Endothelial cell of umbilical vein (primary cell): ENCODE data around the gene CCDC97. TPM values are rescaled to one million over a fixed set of nuclear protein-coding genes. Genes with fewer than 3 reads are reported as not detected.

ENCODE experiments used
- BruUV-seq: library from RNA; stranded (reverse); fragments of 400-500 nt; replicated peaks from 2 replicates; lab custom pipeline; 2021; lab: Mats Ljungman, UMichigan
- CTCF ChIA-PET: fragments of 300-600, 350-600 bp; sonication (Branson Sonifier 250); formaldehyde crosslinking; loops from one replicate; lab custom pipeline; 2021; ENCODE audit warnings: antibody characterized with exemption, inconsistent platforms; lab: Charles Lee
- POLR2A ChIA-PET: fragments of 300-600, 350-600 bp; sonication (Branson Sonifier 250); formaldehyde crosslinking; loops from one replicate; lab custom pipeline; 2021; ENCODE audit warnings: antibody characterized with exemption, inconsistent platforms; lab: Charles Lee
- DNase-seq: peaks from one replicate; pipeline ENCODE4 v3.0.0-alpha.2; 2011; ENCODE audit warnings: low read depth, low spot score
- FAIRE-seq: peaks from 2 replicates; lab custom pipeline; 2011; peaks lifted over from hg19 to GRCh38; lab: Jason Lieb, UNC
- H2AFZ ChIP-seq: 2 replicates; pipeline ENCODE4 v1.6.0; 2012; ENCODE audit warnings: low read depth, low read length, control low read depth, inconsistent platforms
- H3K27ac ChIP-seq: 2 replicates; pipeline ENCODE4 v1.5.1; 2011; ENCODE audit warnings: low read depth, mild to moderate bottlenecking, control low read depth, low read length, moderate library complexity; ENCODE audit not compliant: insufficient read depth
- H3K27me3 ChIP-seq, 2 experiments: 2 replicates each; pipeline versions ENCODE4 v1.6.0 to v1.6.1; 2011; ENCODE audit warnings: low read length in 2 of 2, mixed read lengths in 1 of 2; ENCODE audit not compliant: control insufficient read depth in 2 of 2, insufficient read depth in 2 of 2
- H3K36me3 ChIP-seq, 2 experiments: 2 replicates in 1 of 2; 3 replicates in 1 of 2; pipeline ENCODE4 v1.5.1; 2011; ENCODE audit warnings: low read length in 2 of 2, mild to moderate bottlenecking in 1 of 2, moderate library complexity in 1 of 2; ENCODE audit not compliant: control insufficient read depth in 2 of 2, insufficient read depth in 2 of 2; ENCODE audit errors: extremely low read depth in 1 of 2
- H3K4me1 ChIP-seq: 3 replicates; pipeline ENCODE4 v1.5.1; 2011; ENCODE audit warnings: mild to moderate bottlenecking, low read length; ENCODE audit not compliant: control insufficient read depth, insufficient read depth; ENCODE audit errors: extremely low read depth
- H3K4me2 ChIP-seq: 2 replicates; pipeline ENCODE4 v1.6.1; 2011; ENCODE audit warnings: low read length, control low read depth, mixed read lengths; ENCODE audit not compliant: insufficient read depth
- H3K4me3 ChIP-seq, 3 experiments: fragments of 200-600 bp in 1 of 3; sonication (generic), shearing (Covaris generic) in 1 of 3; replicated peaks in 1 of 3; 2 replicates each; pipeline ENCODE4 v1.5.1; 2011 to 2016; ENCODE audit warnings: control low read depth in 3 of 3, low read length in 3 of 3, mild to moderate bottlenecking in 2 of 3, inconsistent platforms in 1 of 3, low read depth in 1 of 3, moderate library complexity in 1 of 3; ENCODE audit not compliant: insufficient read depth in 1 of 3
- H3K79me2 ChIP-seq: 2 replicates; pipeline ENCODE4 v1.6.0; 2012; ENCODE audit warnings: low read length, inconsistent platforms; ENCODE audit not compliant: control insufficient read depth, insufficient read depth
- H3K9ac ChIP-seq: replicated peaks from 2 replicates; pipeline ENCODE3; 2011; ENCODE audit warnings: low read length, control low read depth; ENCODE audit not compliant: insufficient read depth; ENCODE audit errors: extremely low read depth
- H3K9me1 ChIP-seq: replicated peaks from 3 replicates; pipeline ENCODE4 v1.6.0; 2011; ENCODE audit warnings: mild to moderate bottlenecking, low read length; ENCODE audit not compliant: control insufficient read depth, insufficient read depth; ENCODE audit errors: extremely low read depth
- H3K9me3 ChIP-seq: replicated peaks from 2 replicates; pipeline ENCODE4 v1.5.1; 2012; ENCODE audit warnings: low read length, inconsistent platforms; ENCODE audit not compliant: control insufficient read depth, insufficient read depth
- H4K20me1 ChIP-seq: replicated peaks from 2 replicates; pipeline ENCODE3; 2011; ENCODE audit warnings: mild to moderate bottlenecking, low read length; ENCODE audit not compliant: control insufficient read depth, insufficient read depth; ENCODE audit errors: extremely low read depth
- CTCF ChIP-seq, 2 donors: IDR thresholded peaks; 1 replicate in 1 of 2; 2 replicates in 1 of 2; pipeline ENCODE4 v1.5.1; 2011; ENCODE audit warnings: low read length in 2 of 2, mild to moderate bottlenecking in 2 of 2, moderate library complexity in 2 of 2, control low read depth in 1 of 2, inconsistent platforms in 1 of 2, low read depth in 1 of 2; ENCODE audit not compliant: insufficient read depth in 1 of 2; ENCODE audit errors: extremely low read depth in 1 of 2
- EZH2 ChIP-seq: IDR thresholded peaks from 2 replicates; pipeline ENCODE4 v1.6.1; 2012; ENCODE audit warnings: borderline replicate concordance, low read depth, mild to moderate bottlenecking, moderate library complexity, low read length, inconsistent platforms; ENCODE audit not compliant: severe bottlenecking
- GATA2 ChIP-seq: IDR thresholded peaks from 2 replicates; pipeline ENCODE4 v1.7.0; 2011; ENCODE audit warnings: low read depth, mild to moderate bottlenecking, moderate library complexity, mixed read lengths, low read length; ENCODE audit not compliant: insufficient read length, insufficient read depth
- POLR2A ChIP-seq: IDR thresholded peaks from 2 replicates; pipeline ENCODE4 v1.6.1; 2012; ENCODE audit warnings: low read depth, mild to moderate bottlenecking, control low read depth, low read length
- POLR2AphosphoS5 ChIP-seq: IDR thresholded peaks from 2 replicates; pipeline ENCODE4 v1.6.1; 2012; ENCODE audit warnings: low read depth, mild to moderate bottlenecking, control low read depth, low read length, moderate library complexity; ENCODE audit not compliant: insufficient read depth
- dilution Hi-C: fragments of 300-500 bp; cut with MboI; formaldehyde crosslinking; loops from one replicate; pipeline ENCODE4 v1.15.0; 2019; ENCODE audit warnings: low sequenced_read_pairs; ENCODE audit not compliant: extremely low pct_ligation_motif_present
- intact Hi-C: fragments of 100-400 bp; cut with micrococcal nuclease; formaldehyde crosslinking; loops from one replicate; pipeline ENCODE4 v1.10.0; 2022
- polyA plus RNA-seq, 4 experiments: library from polyadenylated mRNA; depleted of rRNA in 3 of 4; stranded (reverse) in 3 of 4; unstranded in 1 of 4; fragments of >200 nt; gene quantifications; 2 replicates each; pipeline versions ENCODE4 v1.2.1 to v1.2.3, GENCODE V29; 2011 to 2012; ENCODE audit warnings: missing spikeins in 1 of 4
- total RNA-seq: library from RNA; stranded (reverse); gene quantifications from 2 replicates; pipeline ENCODE4 v1.2.3, GENCODE V29; 2021
- TF ChIP-seq, protein P1 (sequence below): IDR thresholded peaks from 2 replicates; pipeline ENCODE4 v1.6.1; 2011; ENCODE audit not compliant: insufficient read depth, insufficient read length

The CCDC97 gene
- total and polyA plus RNA-seq, 2 donors (not counting 3 experiments of a cell fraction or from before 2014, with no cell fraction given), result 20.7 to 27.2 TPM

DNA sequence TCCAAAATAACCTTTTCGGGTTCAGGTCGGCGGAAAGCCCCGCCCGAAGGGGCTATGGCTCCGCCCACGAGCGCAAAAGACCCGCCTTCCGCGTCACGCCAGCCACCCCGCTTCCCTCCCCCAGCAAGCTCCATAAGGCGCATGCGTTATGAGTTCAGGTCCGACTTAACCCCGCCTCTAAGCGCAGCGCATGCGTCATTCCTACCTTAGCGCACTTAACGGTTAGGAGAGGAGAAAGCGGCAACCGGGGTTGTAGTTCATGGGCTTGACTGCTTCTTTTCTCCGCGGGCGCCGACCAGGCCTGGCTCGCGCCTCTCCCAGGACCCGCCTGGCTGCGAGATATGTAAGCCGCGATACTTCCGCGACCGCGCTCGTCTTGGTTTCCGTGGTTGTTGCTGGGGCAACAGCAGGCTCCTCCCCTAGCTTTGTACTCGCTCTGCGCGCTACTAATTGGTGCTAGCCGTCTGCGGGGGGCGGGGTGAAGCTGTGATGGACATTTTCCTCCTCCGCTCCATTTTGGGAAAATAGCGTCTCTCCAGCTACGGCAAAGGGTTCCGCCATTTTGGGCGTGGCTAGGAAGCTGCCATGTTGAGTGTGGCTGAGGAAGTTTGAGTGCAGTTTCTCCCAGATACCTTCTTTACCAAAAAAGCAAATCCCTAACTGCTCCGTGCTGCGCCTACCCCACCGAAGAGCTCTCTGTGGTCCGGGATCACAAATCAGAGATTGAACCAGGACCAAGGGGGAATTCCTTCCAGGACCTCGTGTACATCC is 54.0 kb downstream of the CCDC97 start, which contains the start of gene B9D2:
Gene B9D2, minus strand, starts transcription at position 397 of the 771 bp plus-strand sequence. CDS start 630 bp downstream, outside the sequence.
- H3K4me1 ChIP-seq, result peaks cover 20% of the 10 kb centered on the region
- peak; percentile 74 for TF ChIP-seq POLR2AphosphoS5
- TF ChIP-seq EZH2, result no peak
- TF ChIP-seq GATA2, result no peak
- TF ChIP-seq, protein P1, sequence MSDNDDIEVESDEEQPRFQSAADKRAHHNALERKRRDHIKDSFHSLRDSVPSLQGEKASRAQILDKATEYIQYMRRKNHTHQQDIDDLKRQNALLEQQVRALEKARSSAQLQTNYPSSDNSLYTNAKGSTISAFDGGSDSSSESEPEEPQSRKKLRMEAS, result no peak
- no peak for TF ChIP-seq CTCF (IDR thresholded peaks at IDR 0.05; ENCODE audit: extremely low read depth in 1 of 2, insufficient read depth in 1 of 2, low read depth in 1 of 2, low read length in 2 of 2)
- TF ChIP-seq POLR2A, result peak; percentile 91
- intact Hi-C loops (loop anchor here (1.0 to 2.0 kb wide), 2 partner anchors 33 to 63 kb away; partner anchors contain the start of genes B3GNT8, BCKDHA and EXOSC5), dilution Hi-C loops (no loop called here)
- H3K9me1 ChIP-seq, result no peaks in the 10 kb centered on the region
- peak within 1 kb of the TSS; percentile 94 for H3K9ac ChIP-seq
- peak within 1 kb of the TSS; percentile 40 to 86 (median 60) for H3K4me3 ChIP-seq
- no peaks in the 10 kb centered on the region for H3K27me3 ChIP-seq
- H3K79me2 ChIP-seq, result peaks cover 25% of the 10 kb centered on the region
- DNase-seq (peak; percentile 99), FAIRE-seq (peak; percentile 94)
- H4K20me1 ChIP-seq, result no peaks in the 10 kb centered on the region
- ChIA-PET CTCF (interaction anchor here (0.8 to 4.3 kb wide), 11 partner anchors 8 to 199 kb away, joined by 3 to 35 read pairs (median 3); partner anchors contain the start of genes DMAC2 and TGFB1), POLR2A (interaction anchor here (0.6 to 1.6 kb wide), 6 partner anchors 10 to 75 kb away, joined by 3 to 8 read pairs (median 4); partner anchors contain the start of genes DMAC2 and TGFB1)
- H3K4me2 ChIP-seq, result peak within 1 kb of the TSS; percentile 94
- no peaks in the 10 kb centered on the region for H3K36me3 ChIP-seq
- TSS peak; percentile 74 for BruUV-seq
- H2AFZ ChIP-seq, result peak within 1 kb of the TSS; percentile 11
- H3K27ac ChIP-seq, result peak within 1 kb of the TSS; percentile 88
- no peaks in the 10 kb centered on the region for H3K9me3 ChIP-seq
